Panc1 (cell line): Measurements from ENCODE around the gene PRXL2B.

ENCODE experiments used
- CTCF ChIP-seq: fragments of 450-650 bp; IDR thresholded peaks from 2 replicates; pipeline ENCODE4 v1.5.1; 2017; ENCODE audit warnings: mild to moderate bottlenecking
- REST ChIP-seq, 2 experiments: IDR thresholded peaks; 2 replicates each; pipeline ENCODE4 v1.6.1; 2011 to 2012; ENCODE audit warnings: low read depth in 2 of 2, control low read depth in 1 of 2, low read length in 1 of 2, mild to moderate bottlenecking in 1 of 2, moderate library complexity in 1 of 2; ENCODE audit not compliant: insufficient read depth in 1 of 2
- SIN3A ChIP-seq: IDR thresholded peaks from 2 replicates; pipeline ENCODE4 v1.6.1; 2012; ENCODE audit warnings: low read depth, mild to moderate bottlenecking, low read length, moderate library complexity, borderline replicate concordance; ENCODE audit not compliant: insufficient read depth

GRCh38 chr1:2602866-2603520, 16.4 kb downstream of the PRXL2B start:
- no peak for TF ChIP-seq CTCF
- no peak for TF ChIP-seq SIN3A
- TF ChIP-seq REST (IDR thresholded peaks at IDR 0.05; ENCODE audit: insufficient read depth in 1 of 2, low read depth in 2 of 2, low read length in 1 of 2) = no peak
